Fibroblast of upper back skin (primary cell): ENCODE measurements around the gene LNX2.

Experiments used
- DNase-seq: peaks from one replicate; pipeline ENCODE4 v3.0.0-alpha.2; 2013

Gene LNX2

DNA sequence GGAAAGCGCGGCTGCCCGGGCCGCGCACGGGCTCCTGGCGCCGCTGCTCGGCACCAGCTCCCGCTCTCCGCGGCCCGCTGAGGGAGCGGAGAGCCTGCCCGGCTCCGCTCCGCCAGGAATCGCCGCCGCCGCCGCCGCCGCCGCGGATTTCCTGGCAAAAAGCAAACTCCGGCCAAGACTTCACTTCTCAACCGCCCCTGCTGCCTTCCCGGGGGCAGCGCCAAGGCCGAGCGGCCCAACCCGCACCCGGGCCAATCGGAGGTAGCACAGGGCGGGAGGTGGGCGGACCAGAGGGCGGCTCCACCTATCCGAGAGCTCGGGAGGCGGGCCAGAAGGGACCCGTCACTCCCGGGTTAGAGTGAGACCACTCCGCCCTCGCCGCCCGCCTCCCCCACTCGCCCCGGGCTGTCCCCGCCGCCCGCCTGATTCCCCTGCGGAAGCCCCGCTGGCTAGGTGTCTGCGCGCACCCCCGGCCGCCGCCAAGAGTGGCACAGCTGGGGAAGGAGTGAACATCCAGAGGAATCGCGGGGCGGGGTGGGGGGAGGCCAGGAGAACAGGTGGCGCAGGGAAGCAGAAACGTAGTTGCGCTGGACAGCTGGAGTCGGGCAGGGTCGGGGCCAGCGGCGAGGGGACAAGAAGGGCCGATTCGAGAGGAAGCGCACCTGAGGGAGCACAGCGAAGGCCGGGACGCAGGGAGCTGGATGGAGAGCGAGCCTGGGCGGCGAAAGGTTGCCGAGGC, at the start of gene LNX2:
Gene LNX2, minus strand, starts transcription at position 153 of the 739 bp plus-strand sequence. CDS start 38,826 bp downstream, outside the sequence.
- DNase-seq: peak; percentile 97

DNA sequence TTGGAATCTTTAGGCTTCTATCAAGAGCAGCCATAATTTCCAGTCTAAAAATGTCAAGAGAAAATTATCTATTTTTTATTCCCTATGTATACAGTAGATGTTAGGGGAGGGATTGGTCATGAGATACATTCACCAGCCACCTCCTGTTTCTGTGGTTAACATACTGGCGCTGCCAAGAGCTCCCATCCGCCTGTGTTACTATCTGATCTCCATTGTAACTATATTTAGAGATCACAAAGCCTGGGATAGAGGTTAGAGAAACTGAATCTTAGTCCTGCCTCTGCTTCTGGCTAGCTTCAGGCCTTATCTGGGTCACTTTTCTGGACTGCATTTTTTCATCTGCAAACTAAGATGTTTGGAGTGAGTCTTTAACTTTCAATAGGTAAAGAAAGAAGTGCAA, 47.6 kb upstream of the LNX2 start:
- no peak for DNase-seq

DNA sequence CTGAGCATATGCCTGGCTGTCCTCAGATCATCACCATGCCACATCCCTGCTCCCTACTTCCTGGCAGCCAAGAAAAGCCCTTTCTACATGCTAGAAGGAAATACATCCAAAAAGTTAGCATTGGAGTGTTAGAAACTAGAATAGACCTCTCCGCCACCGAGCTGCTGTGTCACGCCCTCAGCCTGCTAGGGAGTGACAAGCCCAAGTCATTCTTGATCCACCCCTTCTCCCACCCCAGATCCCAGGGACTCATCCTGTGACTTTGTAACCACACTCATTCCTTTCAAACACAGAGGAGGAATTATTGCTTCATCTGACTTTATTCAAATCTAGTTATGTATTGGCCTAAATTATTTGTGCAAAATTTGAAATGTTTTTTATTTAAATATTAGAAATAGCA, 46.6 kb upstream of the LNX2 start:
- no peak for DNase-seq

DNA sequence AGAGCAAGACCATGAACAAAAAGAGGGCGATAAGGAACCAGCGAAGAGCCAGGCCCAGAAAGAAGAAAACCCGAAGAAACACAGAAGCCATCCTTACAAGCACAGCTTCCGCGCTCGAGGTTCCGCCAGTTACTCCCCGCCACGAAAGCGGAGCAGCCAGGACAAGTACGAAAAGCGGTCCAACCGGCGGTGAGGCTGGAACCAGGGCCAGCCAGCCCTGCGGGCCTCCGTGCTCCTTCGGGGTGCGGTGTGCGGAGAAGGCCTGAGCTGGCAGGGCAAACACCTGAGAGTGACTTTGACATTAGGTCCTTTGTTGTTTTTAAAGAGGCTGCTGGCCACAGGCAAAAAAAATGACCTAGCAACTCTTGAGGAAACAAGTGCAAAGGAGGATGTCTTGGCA, 45.4 kb upstream of the LNX2 start:
- DNase-seq: no peak

DNA sequence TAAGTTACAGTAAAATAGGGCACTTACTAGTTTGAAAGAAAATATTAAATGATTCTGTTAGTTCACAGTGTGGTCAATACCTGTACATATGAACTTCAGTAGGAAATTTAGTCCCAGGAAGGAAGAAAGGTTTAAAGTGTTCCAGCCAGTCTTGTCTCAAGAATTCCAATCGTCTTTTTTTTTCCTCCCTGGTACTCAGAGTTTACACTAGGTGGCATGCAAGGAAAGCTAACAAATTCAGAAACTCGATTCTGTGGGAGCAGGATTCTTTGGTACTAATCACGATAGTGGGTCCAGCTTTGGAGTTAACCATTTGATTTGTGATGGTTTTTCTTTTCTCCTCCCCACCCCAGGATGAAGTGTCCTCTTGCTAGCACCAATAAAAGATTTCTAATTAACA, 45.0 kb upstream of the LNX2 start:
- no peak for DNase-seq

DNA sequence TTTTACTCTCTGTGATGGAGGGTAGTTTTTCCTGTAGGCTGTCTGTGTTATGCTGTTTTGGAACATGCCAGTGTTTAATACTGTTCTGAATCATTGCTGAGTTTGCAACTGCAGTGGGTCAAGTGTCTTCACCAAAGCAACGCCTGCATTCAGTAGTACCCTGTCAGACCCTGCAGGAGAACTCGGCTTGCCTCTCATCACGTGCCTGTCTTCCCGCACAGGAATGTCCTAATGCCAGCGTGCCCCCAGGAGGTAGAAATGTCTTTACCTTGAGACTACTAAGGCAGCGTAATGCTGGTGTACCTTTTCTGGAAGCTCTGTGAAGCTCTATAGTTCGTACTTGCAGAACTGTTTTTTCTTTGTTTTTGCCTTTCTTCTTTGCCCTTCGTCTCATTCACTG, 43.6 kb upstream of the LNX2 start:
- no peak for DNase-seq

DNA sequence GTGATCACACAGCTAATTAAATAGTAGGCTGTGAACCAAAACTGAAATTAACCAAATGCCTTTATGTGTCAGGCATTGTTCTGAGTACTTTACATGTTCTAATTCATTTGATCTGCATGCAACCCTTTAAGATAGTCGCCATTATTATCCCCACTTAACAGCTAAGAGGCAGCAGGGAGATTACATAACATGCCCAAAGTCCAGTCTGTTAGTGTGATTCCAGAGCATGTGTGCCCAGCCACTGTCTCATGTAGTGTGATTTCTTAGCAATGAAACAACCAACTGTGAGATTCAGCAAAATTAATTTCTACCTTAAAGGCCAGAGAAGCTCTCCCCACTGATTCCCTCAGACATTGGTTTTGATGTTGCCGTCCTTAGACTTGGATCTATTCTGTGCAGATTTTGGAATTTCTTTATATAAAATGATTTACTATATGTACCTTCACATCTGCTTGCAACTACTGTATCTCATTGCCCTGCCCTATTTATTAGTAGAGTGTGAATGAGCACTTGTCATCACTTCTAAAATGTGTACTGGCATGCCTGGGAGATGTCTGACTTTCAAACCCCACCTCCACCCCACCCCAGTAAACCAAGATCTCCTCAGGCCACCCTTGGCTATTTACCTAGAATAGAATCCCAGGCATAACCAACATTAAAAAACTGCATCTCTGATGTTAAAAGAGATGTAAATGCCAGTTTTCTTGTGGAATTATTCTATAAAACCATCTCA, 42.6 kb upstream of the LNX2 start:
- no peak for DNase-seq

DNA sequence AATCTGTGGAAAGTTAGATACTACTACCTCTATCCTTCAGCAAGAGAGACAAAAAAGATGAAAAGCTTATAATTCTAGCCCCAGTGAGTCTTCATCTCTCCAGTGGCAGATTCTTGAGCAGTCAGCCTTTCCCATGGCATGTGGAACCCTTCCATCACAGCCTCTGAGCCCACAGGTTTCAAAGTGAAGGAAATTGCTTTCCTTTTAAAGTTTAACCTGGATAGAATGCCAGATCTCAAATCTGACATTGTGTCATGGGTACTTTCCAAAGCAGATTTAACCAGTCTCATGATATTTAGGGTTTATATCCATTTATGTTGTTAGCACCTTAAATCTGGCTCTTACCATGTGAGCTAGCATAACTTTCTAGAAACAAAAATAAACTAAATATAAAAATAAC, 40.7 kb upstream of the LNX2 start:
- DNase-seq: no peak

DNA sequence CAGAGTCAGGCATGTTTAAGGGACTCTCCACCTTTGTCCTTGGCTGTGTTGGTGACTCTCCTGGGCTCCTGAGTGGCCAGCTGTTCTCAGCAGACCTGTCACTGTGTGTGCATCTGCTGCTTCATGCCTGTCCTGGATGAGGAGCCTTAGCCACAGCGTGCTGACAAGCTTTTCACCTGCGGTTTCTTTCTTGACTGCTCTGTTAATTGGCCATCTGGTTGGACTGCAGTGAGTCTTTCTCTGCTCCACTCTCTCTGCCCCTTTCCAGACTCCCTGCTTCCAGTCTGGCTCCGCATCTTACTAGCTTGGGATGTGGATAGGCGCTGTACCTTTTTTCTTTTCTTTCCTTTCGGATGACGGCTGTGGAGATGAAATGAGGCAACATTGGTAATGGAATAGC, 40.2 kb upstream of the LNX2 start:
- no peak for DNase-seq

DNA sequence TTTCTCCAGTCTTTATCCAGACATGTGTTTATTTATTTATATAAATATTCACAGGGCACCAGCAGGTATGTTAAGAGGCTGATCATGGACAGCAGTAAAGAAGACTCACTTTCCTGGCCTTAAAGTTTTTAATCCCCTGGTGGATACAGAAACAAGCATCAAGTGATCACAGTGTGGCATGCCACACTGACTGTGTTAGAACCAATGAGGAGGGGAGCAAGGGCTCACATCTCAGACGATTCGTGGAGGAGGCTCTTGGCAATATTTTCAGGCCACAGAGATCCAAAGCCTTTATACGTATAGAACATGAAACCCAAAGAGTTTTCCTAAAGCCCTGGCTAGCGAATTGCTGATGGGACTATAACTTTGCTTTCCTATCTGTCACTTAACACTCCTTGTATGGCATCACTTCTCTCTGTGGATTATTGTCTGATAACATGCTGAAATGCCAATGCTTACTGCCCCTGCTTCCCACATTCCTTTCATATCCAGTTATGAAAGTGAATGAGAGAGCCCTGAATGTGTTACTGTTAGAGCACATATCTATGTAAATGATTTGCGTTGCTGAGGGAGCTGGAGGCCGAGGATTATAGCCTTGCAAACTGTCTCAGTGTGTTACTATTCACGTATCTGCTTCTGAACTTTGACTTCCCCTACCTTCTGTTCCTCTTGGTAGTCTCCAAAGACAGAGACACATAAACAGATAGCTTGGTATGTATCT, 39.0 kb upstream of the LNX2 start:
- DNase-seq: no peak

DNA sequence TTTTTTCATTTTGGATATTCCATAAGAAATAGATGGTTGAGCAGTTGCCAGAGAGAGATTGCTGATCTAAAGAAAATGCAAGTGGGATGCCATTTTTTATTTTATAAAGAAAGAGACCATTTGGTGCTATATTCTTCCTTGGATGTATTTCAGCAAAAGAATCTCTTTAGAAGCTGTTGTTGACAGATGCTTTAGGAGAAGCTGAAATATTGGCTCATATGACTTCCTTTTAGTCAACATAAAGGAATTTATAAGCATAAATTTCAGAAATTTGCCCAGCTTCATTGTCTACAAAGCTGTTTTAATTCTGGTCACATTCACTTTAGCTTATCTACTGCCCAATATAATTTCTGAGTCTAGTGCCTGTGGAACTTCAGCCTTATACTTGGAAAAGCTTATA, 38.2 kb upstream of the LNX2 start:
- DNase-seq: peak; percentile 77

DNA sequence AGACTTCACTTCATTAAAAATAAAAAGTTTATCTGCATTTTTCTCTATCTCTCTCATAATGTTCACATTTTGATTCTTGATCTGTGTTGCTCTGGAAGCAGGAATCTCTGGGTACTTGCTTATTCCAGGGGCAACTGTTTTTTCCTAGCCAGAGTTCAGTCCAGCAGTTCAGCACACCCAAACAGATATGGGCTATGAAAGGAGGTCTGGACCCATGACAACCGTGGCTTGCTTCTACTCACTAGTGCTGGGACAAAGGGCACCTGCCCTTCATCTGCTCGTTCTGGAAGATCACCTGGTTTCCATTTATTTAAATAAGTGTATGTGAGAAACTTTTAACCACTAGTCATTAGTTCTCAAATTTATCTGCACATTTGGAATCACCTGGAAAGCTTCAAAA, 37.4 kb upstream of the LNX2 start:
- DNase-seq: no peak

DNA sequence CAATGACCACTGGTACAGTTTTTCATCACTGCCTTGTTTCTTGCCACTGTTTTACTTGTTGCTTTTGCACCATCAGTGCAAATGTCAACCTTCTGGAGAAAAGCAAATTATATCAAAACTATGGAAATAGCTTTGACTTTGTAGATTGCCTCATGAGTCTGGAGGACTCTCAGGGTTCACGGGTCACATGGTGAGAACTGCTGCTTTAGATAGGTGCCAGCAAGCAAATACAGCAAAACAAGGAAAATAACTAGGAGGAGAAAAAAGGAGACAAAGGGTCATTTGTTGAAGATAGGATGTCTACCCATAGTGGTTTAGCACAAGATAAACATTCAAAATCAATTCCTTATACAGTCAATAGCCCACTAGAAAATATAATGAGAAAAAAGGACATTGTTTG, 34.5 kb upstream of the LNX2 start:
- DNase-seq: no peak

DNA sequence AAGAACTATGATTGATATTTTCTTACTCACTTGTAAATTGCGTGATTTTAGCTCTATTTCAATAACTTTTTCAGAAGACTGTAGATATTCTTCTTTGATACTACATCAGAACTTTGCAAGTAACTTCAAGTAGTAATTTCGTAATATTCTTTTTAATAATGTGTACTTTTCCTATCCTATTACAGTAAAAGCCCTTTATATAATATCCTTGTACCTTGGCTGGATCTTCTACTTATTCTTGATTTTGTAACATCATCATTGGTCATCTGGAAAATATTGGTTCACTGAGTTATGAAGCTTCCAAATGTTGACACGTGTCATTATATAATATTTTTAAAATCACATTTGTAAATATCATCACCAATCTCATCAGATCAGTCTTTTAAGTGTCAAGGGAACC, 33.7 kb upstream of the LNX2 start:
- no peak for DNase-seq

DNA sequence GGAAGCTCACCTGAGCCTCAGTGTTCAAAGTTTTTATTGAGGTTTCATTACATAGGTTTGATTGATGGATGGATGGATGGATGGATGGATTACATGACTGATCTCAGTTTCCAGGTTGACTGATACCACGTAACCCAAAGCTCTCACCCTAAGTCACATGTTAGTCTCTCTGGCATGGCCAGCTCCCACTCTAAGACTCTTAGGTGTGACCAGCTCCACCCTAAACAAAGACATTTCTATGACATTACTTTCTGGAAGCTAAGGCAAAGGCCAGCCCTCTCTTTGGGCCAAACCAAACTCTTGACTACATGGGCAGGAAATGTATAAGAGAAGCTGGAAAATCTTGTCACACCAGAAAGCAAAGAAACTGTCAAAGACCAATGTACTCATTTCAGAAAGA, 30.0 kb upstream of the LNX2 start:
- DNase-seq: no peak

DNA sequence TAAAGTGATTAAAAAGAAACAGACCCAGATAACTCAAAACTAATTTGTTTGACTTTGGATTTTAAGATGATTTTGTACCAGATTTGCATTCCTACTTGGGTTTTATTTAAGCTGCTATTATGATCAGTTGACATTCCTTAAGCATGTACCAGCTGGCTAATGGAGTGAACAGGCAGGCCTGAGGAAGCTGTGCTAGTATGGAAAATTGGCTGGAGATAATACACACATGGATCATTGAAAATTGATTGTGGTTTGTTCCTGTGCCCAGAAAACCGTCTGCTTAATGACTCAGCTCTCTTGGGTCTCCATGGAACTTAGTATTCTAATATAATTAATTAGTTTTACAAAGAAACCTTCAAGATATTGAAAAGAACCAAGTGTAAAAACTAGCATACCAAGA, 24.0 kb upstream of the LNX2 start:
- DNase-seq: peak; percentile 94

DNA sequence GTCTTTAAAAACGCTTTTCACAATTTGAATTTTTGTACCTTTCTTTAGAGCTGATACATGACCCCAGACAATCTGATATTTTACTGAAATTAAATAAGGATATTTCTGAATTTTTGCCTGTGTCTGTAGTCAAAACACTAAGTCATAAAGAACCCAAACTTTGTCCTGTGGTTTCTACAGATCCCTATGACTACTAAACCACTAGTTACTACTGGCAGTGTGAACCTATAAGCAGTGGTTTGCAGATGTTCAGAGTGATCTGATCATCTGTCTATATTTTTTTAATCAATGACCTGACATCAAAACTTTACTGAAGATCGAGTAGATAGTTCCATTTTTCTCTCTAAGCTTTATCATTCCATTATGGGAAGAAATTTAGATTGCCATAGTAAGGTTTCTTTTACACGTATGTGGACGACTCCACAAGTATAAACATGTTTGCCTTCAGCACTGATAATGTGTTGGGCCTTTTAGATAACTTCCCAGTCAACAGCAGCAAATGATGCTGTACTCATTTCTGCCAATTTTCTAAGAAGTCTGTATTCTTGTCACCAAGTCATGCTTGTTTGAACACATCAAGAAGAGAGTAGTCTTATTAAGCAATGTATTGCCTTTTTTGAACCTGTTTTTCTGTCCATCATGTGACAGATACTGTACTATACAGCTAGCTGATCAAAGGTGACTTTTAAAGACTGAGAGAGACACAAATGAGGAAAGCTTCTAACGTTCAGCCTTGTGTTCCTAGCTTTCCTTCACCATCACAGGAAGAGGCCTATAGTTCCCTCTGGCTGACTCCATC, 23.2 kb upstream of the LNX2 start:
- no peak for DNase-seq

DNA sequence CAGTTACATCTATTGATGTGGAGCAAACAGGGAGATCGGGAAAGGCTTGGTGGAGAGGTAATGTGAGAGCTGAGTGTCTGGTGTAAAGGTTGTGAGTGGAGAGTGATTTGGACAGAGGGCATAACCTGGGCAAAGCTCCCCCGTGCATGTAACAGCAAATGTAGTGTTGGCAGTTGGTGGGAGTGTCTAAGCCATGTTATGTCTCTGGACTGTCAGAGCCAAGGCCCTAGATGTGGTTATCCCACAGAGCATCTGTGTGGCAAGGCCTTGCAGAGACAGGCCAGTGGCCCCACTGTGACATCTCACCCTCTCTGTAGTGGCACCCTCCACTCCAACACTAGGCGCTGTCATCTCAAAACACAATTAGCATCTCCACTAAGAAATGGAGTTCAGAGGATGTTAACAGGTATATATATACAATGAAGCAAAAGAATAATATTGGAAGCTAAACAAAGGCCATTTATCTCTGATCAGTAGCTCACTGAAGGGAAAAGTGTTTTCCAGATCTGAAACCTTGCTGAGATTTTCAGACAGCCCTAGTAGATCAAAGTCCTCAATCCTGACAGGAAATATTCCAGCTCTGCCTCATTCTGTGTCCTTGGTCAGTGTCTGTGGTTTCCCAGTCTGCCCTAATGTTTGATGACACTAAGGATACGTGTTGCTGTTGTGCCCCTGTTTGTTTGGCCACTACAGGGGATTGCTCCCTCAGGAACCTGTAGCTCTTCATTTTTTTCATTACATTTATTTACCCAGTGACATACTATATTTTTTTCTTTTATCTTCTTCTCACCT, 21.6 kb upstream of the LNX2 start:
- no peak for DNase-seq

DNA sequence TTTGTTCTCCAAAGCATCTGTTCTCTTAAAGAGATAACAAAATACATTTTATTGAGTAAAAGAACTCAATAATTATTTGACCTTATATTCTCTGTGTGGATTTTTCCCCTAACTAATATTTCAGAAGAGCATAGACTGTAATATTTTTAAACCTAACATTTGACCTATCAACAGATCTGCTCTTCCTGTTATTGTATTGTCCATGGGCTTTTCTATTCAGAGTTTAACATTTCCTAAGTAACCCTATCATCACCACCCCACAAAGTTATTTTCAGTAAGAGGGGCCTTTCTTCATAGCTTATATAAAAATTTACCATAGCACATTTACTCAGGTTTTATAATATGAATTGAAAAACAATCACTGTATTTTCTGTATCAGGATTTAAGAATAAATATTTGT, 18.9 kb upstream of the LNX2 start:
- DNase-seq: no peak

DNA sequence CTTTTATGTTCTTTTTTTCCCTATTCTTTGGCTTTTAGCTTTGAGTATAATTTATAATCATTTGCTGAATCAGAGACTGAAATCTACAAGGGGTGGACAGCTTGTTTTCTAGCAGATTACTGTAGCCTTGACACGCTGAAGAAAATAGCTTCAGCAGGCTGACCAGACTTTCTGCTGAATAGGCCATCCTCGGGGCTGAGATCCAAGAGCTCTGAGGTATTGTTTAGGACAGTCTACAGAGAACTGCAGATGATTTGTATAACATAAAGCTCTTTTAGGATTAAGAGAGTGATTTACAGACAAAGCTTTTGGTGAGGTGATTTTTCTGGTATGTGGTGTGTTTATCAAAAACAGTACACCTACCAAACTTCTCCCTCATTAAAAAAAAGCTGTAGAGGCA, 18.2 kb upstream of the LNX2 start:
- peak; percentile 72 for DNase-seq

DNA sequence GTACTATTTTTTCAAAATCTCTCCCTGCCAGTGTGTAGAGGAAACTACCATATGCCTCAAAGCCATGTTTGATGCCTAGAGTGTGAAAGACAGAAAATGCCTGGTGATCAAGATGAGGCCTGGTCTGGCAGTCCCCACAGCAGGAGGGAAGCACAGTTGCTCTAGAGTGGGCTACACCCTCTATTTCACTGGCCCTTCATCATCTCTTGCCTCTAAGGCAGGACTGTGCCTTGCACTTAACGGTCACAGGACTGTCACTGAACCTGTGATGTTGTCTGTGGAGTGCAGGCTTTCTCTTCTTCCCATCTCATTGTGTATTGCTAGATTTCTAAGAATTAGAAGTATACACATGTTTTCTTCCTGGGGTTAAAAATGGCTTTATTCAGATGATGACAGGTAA, 17.7 kb upstream of the LNX2 start:
- no peak for DNase-seq

DNA sequence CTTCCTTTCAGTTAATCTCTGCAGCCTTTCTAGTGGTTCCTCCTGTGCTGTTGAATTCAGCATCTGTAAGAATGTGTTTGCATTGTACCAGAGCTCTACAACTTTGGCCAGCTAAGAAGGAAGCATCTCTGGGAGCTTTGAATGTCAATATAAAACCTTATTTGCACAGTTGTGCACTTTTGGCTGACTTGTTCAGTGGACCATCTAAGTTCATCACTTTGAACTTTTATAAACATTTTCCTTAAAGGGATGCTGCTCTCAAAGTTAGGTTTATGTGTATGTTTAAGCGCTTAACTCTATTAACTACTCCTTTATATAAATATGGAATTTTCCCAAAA, 16.9 kb upstream of the LNX2 start:
- DNase-seq: no peak
